H1 (cell line): Measurements from ENCODE around the gene SF3B2. TPM values are rescaled to one million over a fixed set of nuclear protein-coding genes. Genes with fewer than 3 reads are reported as not detected.

Source experiments
- CTCF ChIA-PET: fragments of 300-600 bp; sonication (Branson Sonifier 250); formaldehyde crosslinking; loops from one replicate; lab custom pipeline; 2021; ENCODE audit not compliant: partially characterized antibody; lab: Charles Lee
- POLR2A ChIA-PET: fragments of 300-600 bp; sonication (Branson Sonifier 250); formaldehyde crosslinking; loops from one replicate; lab custom pipeline; 2021; ENCODE audit warnings: inconsistent platforms; ENCODE audit not compliant: partially characterized antibody; lab: Charles Lee
- DNase-seq, 2 experiments: peaks; one replicate each; pipeline versions ENCODE4 v3.0.0 to v3.0.0-alpha.2; 2010 to 2022; ENCODE audit warnings: low spot score in 2 of 2, low read depth in 1 of 2, mixed read lengths in 1 of 2
- FAIRE-seq: peaks from 2 replicates; lab custom pipeline; 2011; peaks lifted over from hg19 to GRCh38; lab: Jason Lieb, UNC
- H2AFZ ChIP-seq: 2 replicates; pipeline ENCODE4 v1.8.1; 2012; ENCODE audit warnings: low read length, inconsistent platforms
- H2AK5ac ChIP-seq: 2 replicates; pipeline ENCODE4 v1.6.1; 2013; ENCODE audit warnings: low read depth, low read length
- H2BK120ac ChIP-seq: replicated peaks from 2 replicates; pipeline ENCODE3; 2013; ENCODE audit warnings: low read depth, low read length, inconsistent platforms
- H2BK12ac ChIP-seq: 2 replicates; pipeline ENCODE4 v1.6.1; 2013; ENCODE audit warnings: low read depth, low read length
- H2BK15ac ChIP-seq: 2 replicates; pipeline ENCODE4 v1.6.1; 2013; ENCODE audit warnings: low read length
- H2BK20ac ChIP-seq: 2 replicates; pipeline ENCODE4 v1.6.1; 2013; ENCODE audit warnings: low read length
- H2BK5ac ChIP-seq: 2 replicates; pipeline ENCODE4 v1.6.1; 2013; ENCODE audit warnings: low read depth, low read length
- H3K14ac ChIP-seq: 2 replicates; pipeline ENCODE4 v1.6.1; 2013; ENCODE audit warnings: inconsistent platforms; ENCODE audit not compliant: insufficient read length
- H3K18ac ChIP-seq: 2 replicates; pipeline ENCODE4 v1.6.1; 2013; ENCODE audit warnings: low read length; ENCODE audit errors: extremely low read depth
- H3K23ac ChIP-seq: 2 replicates; pipeline ENCODE4 v1.6.1; 2013; ENCODE audit warnings: inconsistent platforms; ENCODE audit not compliant: insufficient read length
- H3K23me2 ChIP-seq: 2 replicates; pipeline ENCODE4 v1.6.1; 2013; ENCODE audit warnings: low read depth, low read length
- H3K27ac ChIP-seq: 2 replicates; pipeline ENCODE4 v1.6.1; 2011; ENCODE audit warnings: low read depth, low read length, inconsistent platforms
- H3K27me3 ChIP-seq, 4 experiments: replicated peaks in 1 of 4; 1 replicate in 1 of 4; 2 replicates in 3 of 4; pipeline versions ENCODE4 v1.6.1 to v1.8.1; 2011 to 2013; ENCODE audit warnings: low read length in 3 of 4, mild to moderate bottlenecking in 3 of 4, inconsistent platforms in 2 of 4, mixed read lengths in 2 of 4, moderate library complexity in 1 of 4; ENCODE audit not compliant: control insufficient read depth in 3 of 4, insufficient read depth in 3 of 4; ENCODE audit errors: extremely low read depth in 1 of 4
- H3K36me3 ChIP-seq, 4 experiments: 2 replicates each; pipeline versions ENCODE4 v1.6.1 to v1.8.1; 2011 to 2013; ENCODE audit warnings: mild to moderate bottlenecking in 4 of 4, low read length in 3 of 4, moderate library complexity in 2 of 4, control low read depth in 1 of 4, inconsistent platforms in 1 of 4; ENCODE audit not compliant: insufficient read depth in 4 of 4, control insufficient read depth in 2 of 4
- H3K4ac ChIP-seq: replicated peaks from 2 replicates; pipeline ENCODE3; 2013; ENCODE audit warnings: low read length, low read depth, mixed read lengths, inconsistent platforms; ENCODE audit not compliant: insufficient read length
- H3K4me1 ChIP-seq, 4 experiments: replicated peaks in 1 of 4; 1 replicate in 1 of 4; 2 replicates in 3 of 4; pipeline versions ENCODE4 v1.6.1 to v1.8.1; 2011 to 2013; ENCODE audit warnings: low read length in 3 of 4, inconsistent platforms in 2 of 4, mixed read lengths in 1 of 4; ENCODE audit not compliant: insufficient read depth in 4 of 4, control insufficient read depth in 3 of 4
- H3K4me2 ChIP-seq, 2 experiments: 2 replicates each; pipeline versions ENCODE4 v1.6.1 to v1.8.1; 2011 to 2013; ENCODE audit warnings: low read depth in 2 of 2, low read length in 2 of 2, control low read depth in 1 of 2, inconsistent platforms in 1 of 2, mild to moderate bottlenecking in 1 of 2; ENCODE audit not compliant: insufficient read depth in 1 of 2
- H3K4me3 ChIP-seq, 4 experiments: fragments of 200-600, 300-600 bp in 1 of 4; sonication (generic), shearing (Covaris generic), sonication (Bioruptor Twin) in 1 of 4; 2 replicates each; pipeline versions ENCODE4 v1.5.1 to v1.8.1; 2011 to 2016; ENCODE audit warnings: low read length in 4 of 4, low read depth in 3 of 4, control low read depth in 2 of 4, inconsistent platforms in 2 of 4, mild to moderate bottlenecking in 2 of 4, mixed read lengths in 1 of 4, moderate library complexity in 1 of 4; ENCODE audit not compliant: insufficient read depth in 2 of 4; ENCODE audit errors: extremely low read depth in 1 of 4
- H3K56ac ChIP-seq: replicated peaks from 2 replicates; pipeline ENCODE3; 2013; ENCODE audit warnings: low read depth, mild to moderate bottlenecking, mixed read lengths, low read length, inconsistent platforms; ENCODE audit not compliant: insufficient read length
- H3K79me1 ChIP-seq: 2 replicates; pipeline ENCODE4 v1.6.1; 2013; ENCODE audit warnings: low read depth, low read length, control low read depth
- H3K79me2 ChIP-seq, 2 experiments: 2 replicates each; pipeline versions ENCODE4 v1.6.1 to v1.8.1; 2012 to 2013; ENCODE audit warnings: low read length in 2 of 2, mild to moderate bottlenecking in 2 of 2, inconsistent platforms in 1 of 2; ENCODE audit not compliant: insufficient read depth in 2 of 2, control insufficient read depth in 1 of 2
- H3K9ac ChIP-seq, 4 experiments: replicated peaks in 1 of 4; 1 replicate in 1 of 4; 2 replicates in 3 of 4; pipeline versions ENCODE4 v1.6.1 to v1.8.1; 2011 to 2013; ENCODE audit warnings: low read depth in 3 of 4, low read length in 3 of 4, control low read depth in 2 of 4, mild to moderate bottlenecking in 2 of 4, moderate library complexity in 2 of 4, inconsistent platforms in 1 of 4; ENCODE audit errors: extremely low read depth in 1 of 4
- H3K9me3 ChIP-seq, 2 experiments: 2 replicates each; pipeline versions ENCODE4 v1.6.1 to v1.8.1; 2012 to 2013; ENCODE audit warnings: mild to moderate bottlenecking in 2 of 2, moderate library complexity in 2 of 2, control low read depth in 1 of 2, inconsistent platforms in 1 of 2, low read depth in 1 of 2, low read length in 1 of 2, mixed read lengths in 1 of 2; ENCODE audit not compliant: insufficient read depth in 2 of 2
- H4K20me1 ChIP-seq, 2 experiments: replicated peaks in 1 of 2; 2 replicates each; pipeline versions ENCODE3 to v1.8.1; 2011 to 2013; ENCODE audit warnings: inconsistent platforms in 2 of 2, low read length in 2 of 2, mild to moderate bottlenecking in 1 of 2; ENCODE audit not compliant: insufficient read depth in 2 of 2, control insufficient read depth in 1 of 2
- H4K5ac ChIP-seq: 2 replicates; pipeline ENCODE4 v1.6.1; 2013; ENCODE audit warnings: low read length, low read depth, mixed read lengths, inconsistent platforms; ENCODE audit not compliant: insufficient read length
- H4K8ac ChIP-seq: 2 replicates; pipeline ENCODE4 v1.8.0; 2013; ENCODE audit warnings: mild to moderate bottlenecking, moderate library complexity, low read length, inconsistent platforms; ENCODE audit not compliant: insufficient read depth; ENCODE audit errors: extremely low read depth
- H4K91ac ChIP-seq: replicated peaks from 2 replicates; pipeline ENCODE3; 2013; ENCODE audit warnings: low read length, mixed read lengths, inconsistent platforms; ENCODE audit not compliant: insufficient read length
- CHD1 ChIP-seq: IDR thresholded peaks from 2 replicates; pipeline ENCODE4 v1.6.1; 2012; ENCODE audit warnings: low read depth, low read length, improper control_type of control experiment
- GABPA ChIP-seq: IDR thresholded peaks from 2 replicates; pipeline ENCODE4 v1.6.1; 2011; ENCODE audit warnings: mild to moderate bottlenecking, low read length, moderate library complexity, borderline replicate concordance; ENCODE audit not compliant: insufficient read depth
- HDAC2 ChIP-seq, 2 experiments: fragments of 300-600 bp in 1 of 2; sonication (generic) in 1 of 2; IDR thresholded peaks; 2 replicates each; pipeline ENCODE4 v1.6.1; 2011 to 2012; ENCODE audit warnings: low read depth in 2 of 2, low read length in 2 of 2, mild to moderate bottlenecking in 2 of 2, moderate library complexity in 2 of 2, borderline replicate concordance in 1 of 2, inconsistent platforms in 1 of 2
- NANOG ChIP-seq: IDR thresholded peaks from 2 replicates; pipeline ENCODE4 v1.6.1; 2011; ENCODE audit warnings: low read length, low read depth, mild to moderate bottlenecking, inconsistent platforms; ENCODE audit not compliant: insufficient read depth, poor library complexity, severe bottlenecking
- SP2 ChIP-seq: IDR thresholded peaks from 2 replicates; pipeline ENCODE4 v1.6.1; 2012; ENCODE audit warnings: mild to moderate bottlenecking, low read length, inconsistent platforms
- TAF1 ChIP-seq: IDR thresholded peaks from 2 replicates; pipeline ENCODE4 v1.6.1; 2011; ENCODE audit warnings: mild to moderate bottlenecking, low read depth, low read length
- TCF12 ChIP-seq: IDR thresholded peaks from 2 replicates; pipeline ENCODE4 v1.6.1; 2011; ENCODE audit warnings: low read depth, mild to moderate bottlenecking, low read length
- WGBS, 2 experiments: shearing (Covaris generic) in 1 of 2; methylation state at CpG; one replicate each; pipeline versions ENCODE4 v1.1.6 to v1.1.7; 2013 to 2015; ENCODE audit warnings: low lambda C conversion rate in 2 of 2, mixed read lengths in 2 of 2, inconsistent platforms in 1 of 2, low coverage in 1 of 2, missing lambda C conversion rate in 1 of 2; ENCODE audit not compliant: insufficient replicate concordance in 2 of 2, insufficient coverage in 1 of 2, insufficient read length in 1 of 2; ENCODE audit errors: extremely low coverage in 1 of 2, missing lambda C conversion rate in 1 of 2; 5-methylcytosine and 5-hydroxymethylcytosine counted together
- polyA plus RNA-seq, 7 experiments: library from polyadenylated mRNA; depleted of rRNA in 3 of 7; stranded (reverse) in 5 of 7; unstranded in 2 of 7; fragments of >200 nt in 5 of 7; fragments of 200-250 nt in 2 of 7; gene quantifications; 1 replicate in 5 of 7; 2 replicates in 1 of 7; 4 replicates in 1 of 7; pipeline versions ENCODE4 v1.2.1 to v1.2.3, GENCODE V29; 2011 to 2013; ENCODE audit warnings: missing spikeins in 2 of 7, mixed read lengths in 2 of 7
- total RNA-seq: library from RNA; stranded (reverse); fragmentation: NEBNext Ultra II Directional; extraction: Animal tissue kit (Norgen Biotek cat#: 25700); gene quantifications from 2 replicates; pipeline ENCODE4 v1.2.1, GENCODE V29; 2021

The SF3B2 gene
- total and polyA plus RNA-seq, 2 of the 8 experiments (the other 6 are each of a cell fraction or from before 2014, with no cell fraction given) = 182 to 237 TPM

GRCh38 chr11:66072081-66072480 is 19.9 kb downstream of the SF3B2 start:
- Histone ChIP-seq H2AK5ac (no peak overlapping the region), H4K20me1 (peaks cover 2 to 10% of the 10 kb centered on the region in 2 experiments), H3K18ac (no peak overlapping the region), H2BK120ac (no peak overlapping the region), H2BK15ac (no peak overlapping the region), H3K79me1 (no peaks in the 10 kb centered on the region; the same call in 1 of the 2 replicates), H3K79me2 (peaks cover 0 to 13% of the 10 kb centered on the region in 2 experiments; a peak in 2 of 4 replicates), H4K5ac (no peak overlapping the region), H2BK12ac (no peak overlapping the region), H3K27me3 (no peaks in the 10 kb centered on the region), H3K4me2 (peak overlapping the region in 1 of 2 experiments; percentile 75; a peak in 1 of 4 replicates), H3K23ac (no peak overlapping the region), H3K9ac (no peak overlapping the region), H3K4me3 (0 out of 8 replicates have a peak overlapping the region, but pooled peaks of 1 of the 4 experiments have one; percentile 77), H3K4me1 (peaks cover 5 to 13% (median 8%) of the 10 kb centered on the region in 4 experiments; a peak in 6 of 7 replicates), H3K27ac (no peak overlapping the region), H3K23me2 (no peaks in the 10 kb centered on the region; the same call in 1 of the 2 replicates), H3K36me3 (peaks cover 4 to 19% (median 13%) of the 10 kb centered on the region in 4 experiments; a peak in 6 of 8 replicates), H3K14ac (no peak overlapping the region), H4K91ac (no peak overlapping the region), H3K9me3 (no peaks in the 10 kb centered on the region), H2AFZ (no peak overlapping the region), H4K8ac (no peak overlapping the region), H2BK20ac (no peak overlapping the region), H3K56ac (no peak overlapping the region), H2BK5ac (no peak overlapping the region), H3K4ac (no peak overlapping the region)
- CTCF ChIA-PET = interaction anchor here (1.0 to 6.8 kb wide), 5 partner anchors 27 to 63 kb away, joined by 3 to 73 read pairs (median 4); no protein-coding TSS in a partner anchor
- WGBS, 2 experiments = 98% methylated on average over 3 of the region's 3 CpGs; no CpG with 5 or more reads in 1 of the 2 experiments
- DNase-seq (no peak), FAIRE-seq (no peak)
- no peak for TF ChIP-seq TAF1
- no peak for TF ChIP-seq CHD1
- TF ChIP-seq GABPA = no peak
- no peak for TF ChIP-seq SP2
- TF ChIP-seq TCF12 = no peak
- TF ChIP-seq HDAC2 (IDR thresholded peaks at IDR 0.05; ENCODE audit: borderline replicate concordance in 1 of 2, low read depth in 2 of 2, low read length in 2 of 2) = no peak
- no peak for TF ChIP-seq NANOG
- POLR2A ChIA-PET = interaction anchor here (0.7 to 9.7 kb wide), 4 partner anchors 11 to 502 kb away, joined by 3 to 150 read pairs (median 6); partner anchors contain the start of genes GAL3ST3, SF3B2 and ZNRD2
